ENCODE data around the gene TMEM168. TPM values are rescaled to one million over a fixed set of nuclear protein-coding genes. Genes with fewer than 3 reads are reported as not detected.

Gene TMEM168
- total RNA-seq, 4 donors from 2014 or later = 23.8 to 57.5 (median 30.1) TPM

GRCh38 chr7:112723416-112723815 lies 66.8 kb downstream of the TMEM168 start:
- Histone ChIP-seq H3K4me3 (no peak overlapping the region), H3K36me3 (no peaks in the 10 kb centered on the region), H3K4me1 (no peaks in the 10 kb centered on the region), H3K9me3 (no peaks in the 10 kb centered on the region), H3K27me3 (no peaks in the 10 kb centered on the region), H3K27ac (no peak overlapping the region)
- DNase-seq (ENCODE audit: low spot score in 2 of 2) = no peak
- WGBS = 86% methylated on average over 4 of the region's 4 CpGs
- no peak for TF ChIP-seq EP300 (IDR thresholded peaks at IDR 0.05)
- no peak for TF ChIP-seq CTCF (IDR thresholded peaks at IDR 0.05)
- TF ChIP-seq POLR2AphosphoS5 (IDR thresholded peaks at IDR 0.05) = no peak
- TF ChIP-seq POLR2A (IDR thresholded peaks at IDR 0.05) = no peak

GRCh38 chr7:112721366-112721765 lies 68.8 kb downstream of the TMEM168 start:
- H3K9me3 ChIP-seq = no peaks in the 10 kb centered on the region
- 36% methylated on average over 1 of the region's 1 CpG for WGBS
- no peak overlapping the region for H3K4me3 ChIP-seq
- no peak overlapping the region for H3K27ac ChIP-seq
- no peak for DNase-seq (ENCODE audit: low spot score in 2 of 2)
- H3K4me1 ChIP-seq = no peaks in the 10 kb centered on the region
- H3K27me3 ChIP-seq = no peaks in the 10 kb centered on the region
- no peak for TF ChIP-seq CTCF (IDR thresholded peaks at IDR 0.05)
- no peak for TF ChIP-seq EP300 (IDR thresholded peaks at IDR 0.05)
- TF ChIP-seq POLR2A (IDR thresholded peaks at IDR 0.05) = no peak
- no peak for TF ChIP-seq POLR2AphosphoS5 (IDR thresholded peaks at IDR 0.05)
- no peaks in the 10 kb centered on the region for H3K36me3 ChIP-seq

- Histone ChIP-seq H3K36me3 (no peaks in the 10 kb centered on the region), H3K9me3 (no peaks in the 10 kb centered on the region), H3K27me3 (no peaks in the 10 kb centered on the region), H3K27ac (no peak overlapping the region), H3K4me1 (no peaks in the 10 kb centered on the region), H3K4me3 (no peak overlapping the region)
- no peak for DNase-seq (ENCODE audit: low spot score in 2 of 2)
- 92% methylated on average over 4 of the region's 4 CpGs for WGBS
- TF ChIP-seq POLR2AphosphoS5 (IDR thresholded peaks at IDR 0.05) (no peak), CTCF (IDR thresholded peaks at IDR 0.05) (no peak), POLR2A (IDR thresholded peaks at IDR 0.05) (no peak), EP300 (IDR thresholded peaks at IDR 0.05) (no peak)
Measured at GRCh38 chr7:112715525-112715924, 74.7 kb downstream of the TMEM168 start.

GRCh38 chr7:112714917-112715316 lies 75.3 kb downstream of the TMEM168 start:
- 86% methylated on average over 2 of the region's 2 CpGs for WGBS

More at GRCh38 chr7:112714917-112715316, 75.3 kb downstream of the TMEM168 start:
- Histone ChIP-seq H3K9me3 (no peaks in the 10 kb centered on the region), H3K36me3 (no peaks in the 10 kb centered on the region), H3K4me1 (no peaks in the 10 kb centered on the region), H3K27ac (no peak overlapping the region), H3K4me3 (no peak overlapping the region), H3K27me3 (no peaks in the 10 kb centered on the region)
- no peak for TF ChIP-seq EP300 (IDR thresholded peaks at IDR 0.05)
- TF ChIP-seq POLR2A (IDR thresholded peaks at IDR 0.05) = no peak
- no peak for TF ChIP-seq POLR2AphosphoS5 (IDR thresholded peaks at IDR 0.05)
- no peak for TF ChIP-seq CTCF (IDR thresholded peaks at IDR 0.05)
- DNase-seq (ENCODE audit: low spot score in 2 of 2) = no peak

Data from suprapubic skin (tissue), 4 donors.